ENCODE data around the gene CASP1.

Gene CASP1

GRCh38 chr11:104979839-104980238, 55.1 kb downstream of the CASP1 start:
- FAIRE-seq, result no peak
